Mucosa of descending colon (tissue), 3 donors: ENCODE data around the gene CENPP. TPM values are rescaled to one million over a fixed set of nuclear protein-coding genes. Genes with fewer than 3 reads are reported as not detected.

Experiments used
- ATAC-seq: fragments of 200-7000 bp; cut with Tn5 transposase; one replicate; pipeline ENCODE4 v1.9.1; 2020; ENCODE audit warnings: mild to moderate bottlenecking, moderate library complexity
- DNase-seq, 3 donors: peaks; one replicate each; pipeline ENCODE4 v3.0.0-alpha.2; 2020
- H3K36me3 ChIP-seq: fragments of 200-600 bp; one replicate; pipeline ENCODE4 v1.8.0; 2021; ENCODE audit warnings: low read depth, mild to moderate bottlenecking
- H3K4me1 ChIP-seq: fragments of 200-600 bp; one replicate; pipeline ENCODE4 v1.8.0; 2021; ENCODE audit warnings: low read depth, mild to moderate bottlenecking
- H3K4me3 ChIP-seq: fragments of 200-600 bp; one replicate; pipeline ENCODE4 v1.8.0; 2021; ENCODE audit warnings: mild to moderate bottlenecking
- H3K9me3 ChIP-seq: fragments of 200-600 bp; one replicate; pipeline ENCODE4 v1.8.0; 2021; ENCODE audit warnings: mild to moderate bottlenecking
- intact Hi-C, 2 donors: fragments of 100-400 bp; cut with DNase I in 1 of 2; cut with micrococcal nuclease in 1 of 2; formaldehyde crosslinking; loops; one replicate each; pipeline versions ENCODE4 v1.11.0 to v1.11.1; 2022; cut with DNase I, micrococcal nuclease
- total RNA-seq, 3 donors: library from RNA; stranded (reverse); fragmentation: NEBNext Ultra II Directional in 2 of 3; extraction: Animal tissue kit (Norgen Biotek cat#: 25700) in 2 of 3; gene quantifications; one replicate each; pipeline versions ENCODE4 v1.2.1 to v1.2.4, GENCODE V29; 2021 to 2023
- TF ChIP-seq, protein P1 (sequence below): fragments of 200-600 bp; IDR thresholded peaks from one replicate; pipeline ENCODE4 v1.8.0; 2022; ENCODE audit warnings: antibody characterized with exemption, mild to moderate bottlenecking
- donor health status: DM: no; HTN: no; CAD: no; lungs with moderate emphysema.
- donor health status: DM: no; HTN: no; CAD: no.
- donor health status: DM: no; HTN: yes; CAD: no.

The CENPP gene
- total RNA-seq, 3 donors from 2014 or later, result 2.0 to 4.9 (median 3.3) TPM

DNA sequence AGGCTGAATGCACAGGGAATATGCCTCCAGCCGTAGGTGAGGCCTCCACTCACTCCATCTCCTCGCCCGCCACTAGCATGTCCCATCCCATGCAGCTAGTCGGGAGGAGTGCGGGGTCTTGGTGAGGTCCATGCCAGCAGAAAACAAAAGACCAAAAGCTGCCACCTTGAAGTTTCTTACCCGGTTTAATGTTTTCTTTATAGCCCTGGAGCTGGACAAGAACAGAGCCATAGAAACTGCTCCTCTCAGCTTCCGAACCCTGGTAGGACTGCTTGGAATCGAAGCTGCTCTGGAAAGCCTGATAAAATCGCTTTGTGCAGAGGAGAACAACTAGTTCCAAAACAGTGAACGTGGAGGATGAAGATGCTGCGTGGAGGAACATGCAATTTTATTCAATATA, 287.1 kb downstream of the CENPP start:
- no peaks in the 10 kb centered on the region for H3K36me3 ChIP-seq

DNA sequence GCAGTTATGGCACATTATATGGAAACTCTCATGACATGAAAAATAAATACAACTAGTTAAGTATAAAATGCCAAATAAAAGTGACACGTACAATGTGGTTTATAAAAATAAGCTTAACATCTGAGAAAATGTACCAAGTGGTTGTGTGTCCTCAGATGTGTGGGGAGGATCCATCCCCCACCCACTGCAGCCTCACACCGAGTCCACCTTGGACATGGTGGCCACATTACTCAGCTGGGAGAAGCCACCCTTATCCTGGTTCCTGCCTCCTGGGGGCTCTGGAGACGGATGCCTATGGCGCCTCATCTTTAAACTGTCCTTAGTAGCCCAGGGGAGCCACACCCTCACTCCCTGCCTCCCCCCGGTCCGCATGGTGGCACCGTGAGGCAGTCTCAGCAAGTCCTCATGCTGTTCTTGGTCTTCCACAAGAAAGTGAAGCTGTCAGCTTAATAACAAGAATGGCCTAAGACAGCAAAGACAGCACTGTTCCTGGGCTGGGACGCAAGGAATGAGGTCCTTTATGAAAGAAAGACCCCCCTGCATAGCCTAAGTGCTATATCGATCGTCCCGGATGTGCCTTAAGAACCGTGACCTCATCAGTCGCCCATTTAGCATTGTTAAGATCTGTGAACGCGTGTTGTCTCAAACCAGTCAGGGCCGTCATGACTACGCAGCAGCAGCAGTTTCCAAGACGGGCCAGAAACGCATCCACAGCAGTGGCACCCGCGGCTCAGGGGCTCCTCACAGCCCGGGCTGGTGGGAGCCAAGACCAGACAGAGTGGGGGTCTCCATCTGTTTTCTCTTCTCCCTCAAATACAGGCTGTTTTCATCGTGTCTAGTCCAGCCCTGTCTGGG, 287.7 kb downstream of the CENPP start:
- Histone ChIP-seq H3K4me3 (no peak overlapping the region), H3K9me3 (no peaks in the 10 kb centered on the region), H3K4me1 (no peaks in the 10 kb centered on the region), H3K36me3 (no peaks in the 10 kb centered on the region)
- no peak for DNase-seq
- ATAC-seq, result no peak
- intact Hi-C loops, result no loop called here
- TF ChIP-seq, protein P1, sequence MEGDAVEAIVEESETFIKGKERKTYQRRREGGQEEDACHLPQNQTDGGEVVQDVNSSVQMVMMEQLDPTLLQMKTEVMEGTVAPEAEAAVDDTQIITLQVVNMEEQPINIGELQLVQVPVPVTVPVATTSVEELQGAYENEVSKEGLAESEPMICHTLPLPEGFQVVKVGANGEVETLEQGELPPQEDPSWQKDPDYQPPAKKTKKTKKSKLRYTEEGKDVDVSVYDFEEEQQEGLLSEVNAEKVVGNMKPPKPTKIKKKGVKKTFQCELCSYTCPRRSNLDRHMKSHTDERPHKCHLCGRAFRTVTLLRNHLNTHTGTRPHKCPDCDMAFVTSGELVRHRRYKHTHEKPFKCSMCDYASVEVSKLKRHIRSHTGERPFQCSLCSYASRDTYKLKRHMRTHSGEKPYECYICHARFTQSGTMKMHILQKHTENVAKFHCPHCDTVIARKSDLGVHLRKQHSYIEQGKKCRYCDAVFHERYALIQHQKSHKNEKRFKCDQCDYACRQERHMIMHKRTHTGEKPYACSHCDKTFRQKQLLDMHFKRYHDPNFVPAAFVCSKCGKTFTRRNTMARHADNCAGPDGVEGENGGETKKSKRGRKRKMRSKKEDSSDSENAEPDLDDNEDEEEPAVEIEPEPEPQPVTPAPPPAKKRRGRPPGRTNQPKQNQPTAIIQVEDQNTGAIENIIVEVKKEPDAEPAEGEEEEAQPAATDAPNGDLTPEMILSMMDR, result no peak

More for the DNA sequence above, 287.1 kb downstream of the CENPP start:
- H3K4me1 ChIP-seq, result no peaks in the 10 kb centered on the region
- TF ChIP-seq, protein P1, result no peak
- DNase-seq, result no peak
- no peak for ATAC-seq
- no peaks in the 10 kb centered on the region for H3K9me3 ChIP-seq
- no peak overlapping the region for H3K4me3 ChIP-seq
- intact Hi-C loops, result no loop called here

DNA sequence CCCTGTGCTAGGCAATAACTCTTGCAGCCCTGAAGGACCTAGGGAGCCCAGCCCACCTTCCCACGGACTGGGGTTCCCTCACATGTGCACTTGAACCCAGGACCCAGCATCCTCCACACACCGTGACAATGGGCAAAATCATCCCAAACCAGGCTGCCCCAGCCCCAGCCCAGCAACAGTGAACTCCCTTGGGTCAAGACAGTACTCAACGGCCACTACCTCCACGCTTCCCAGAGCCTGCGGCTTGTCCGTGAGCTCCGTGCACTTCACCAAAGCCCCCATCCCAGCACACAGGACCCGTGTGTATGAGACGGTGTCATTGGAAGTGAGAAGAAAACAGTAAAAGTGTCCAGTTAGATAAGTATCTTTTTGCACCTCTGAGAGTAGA, 288.4 kb downstream of the CENPP start:
- no peaks in the 10 kb centered on the region for H3K4me1 ChIP-seq
- DNase-seq, result no peak
- no peaks in the 10 kb centered on the region for H3K9me3 ChIP-seq
- TF ChIP-seq, protein P1, result no peak
- H3K4me3 ChIP-seq, result no peak overlapping the region
- intact Hi-C loops, result no loop called here
- ATAC-seq, result no peak
- H3K36me3 ChIP-seq, result no peaks in the 10 kb centered on the region

DNA sequence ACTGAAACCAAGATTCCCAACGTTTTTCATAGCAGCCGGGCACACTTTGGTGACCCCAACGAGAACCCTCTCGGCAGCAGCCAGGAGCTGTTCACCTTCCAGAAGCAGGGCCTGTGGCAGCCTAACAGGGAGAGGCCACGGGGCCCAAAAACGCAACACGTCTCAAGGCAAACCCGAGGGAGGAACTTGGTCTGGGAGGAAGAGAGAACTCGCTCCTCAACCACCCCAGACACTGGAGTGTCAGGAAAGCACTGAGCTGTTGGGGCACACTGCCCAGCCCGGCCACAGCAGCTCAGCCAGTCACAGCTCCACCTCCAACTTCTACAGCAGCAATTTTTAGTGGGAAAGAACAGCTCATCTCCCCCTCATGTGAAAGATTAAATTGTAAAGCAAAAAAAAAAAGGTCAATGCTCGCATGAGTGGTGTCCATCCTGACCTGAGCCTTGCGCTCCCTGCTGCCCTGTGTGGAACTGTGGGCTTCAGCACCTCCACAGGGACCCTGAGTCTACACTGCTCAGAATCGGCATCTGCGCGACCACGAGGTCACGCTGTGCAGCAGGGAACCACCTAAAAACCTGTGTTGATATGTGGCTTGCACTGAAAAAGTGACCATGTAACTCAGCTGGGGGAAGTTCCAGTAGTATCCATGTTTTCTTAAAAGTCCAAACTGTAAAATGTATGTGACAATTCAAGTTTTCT, 289.2 kb downstream of the CENPP start:
- H3K36me3 ChIP-seq, result no peaks in the 10 kb centered on the region
- no peak for DNase-seq
- no peaks in the 10 kb centered on the region for H3K9me3 ChIP-seq
- intact Hi-C loops, result no loop called here
- TF ChIP-seq, protein P1, result no peak
- ATAC-seq, result no peak
- no peak overlapping the region for H3K4me3 ChIP-seq
- no peaks in the 10 kb centered on the region for H3K4me1 ChIP-seq

DNA sequence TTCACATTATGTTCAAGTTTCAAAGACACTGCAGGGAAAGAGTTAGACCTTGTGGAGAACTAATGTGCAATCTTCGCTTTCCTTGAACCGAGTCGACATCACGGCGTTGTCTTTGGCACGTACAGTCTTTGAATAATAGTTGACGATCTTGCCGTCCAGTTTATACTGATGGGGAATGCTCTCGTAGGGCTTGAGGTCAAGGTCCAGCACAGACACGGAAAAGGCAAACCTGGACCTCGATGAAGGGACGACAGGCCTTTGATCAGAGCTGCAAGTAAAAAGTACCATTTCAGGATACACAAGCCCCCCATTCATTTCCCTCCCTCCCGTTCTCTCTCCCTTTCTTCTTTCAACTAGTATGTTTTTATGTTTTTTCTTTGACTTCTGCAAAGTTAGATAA, 290.0 kb downstream of the CENPP start:
- DNase-seq (no peak), ATAC-seq (no peak)
- no peaks in the 10 kb centered on the region for H3K4me1 ChIP-seq
- intact Hi-C loops, result no loop called here
- no peaks in the 10 kb centered on the region for H3K9me3 ChIP-seq
- no peaks in the 10 kb centered on the region for H3K36me3 ChIP-seq
- H3K4me3 ChIP-seq, result no peak overlapping the region
- TF ChIP-seq, protein P1, result no peak
